Glomerular visceral epithelial cell (primary cell): ENCODE measurements around the gene COG4.
"Not testable (repeated sequence)": the region's sequence is repeated elsewhere in the genome, so short reads cannot be mapped to it uniquely, and the experiment has no call there.

Source experiments
- DNase-seq: peaks from one replicate; pipeline ENCODE4 v3.0.0-alpha.2; 2016; ENCODE audit errors: extremely low spot score

COG4 gene

GRCh38 chr16:70457446-70458166 lies 65.7 kb downstream of the COG4 start:
- DNase-seq = no peak

- no peak for DNase-seq
Measured at GRCh38 chr16:70455910-70456309, 67.4 kb downstream of the COG4 start.

- DNase-seq = peak; percentile 67
Measured at GRCh38 chr16:70454222-70455034, 68.9 kb downstream of the COG4 start, which contains the start of gene FCSK. FCSK (plus strand) TSS chr16:70454595; CDS start chr16:70463191, 8,596 bp downstream.

- no peak for DNase-seq
Measured at GRCh38 chr16:70453892-70454221, 69.5 kb downstream of the COG4 start.

GRCh38 chr16:70453117-70453891 lies 70.0 kb downstream of the COG4 start:
- no peak for DNase-seq

GRCh38 chr16:70451004-70451340 lies 72.4 kb downstream of the COG4 start:
- not testable (repeated sequence) for DNase-seq

GRCh38 chr16:70450142-70451003 lies 73.0 kb downstream of the COG4 start:
- not testable (repeated sequence) for DNase-seq

- no peak for DNase-seq
Measured at GRCh38 chr16:70448075-70448474, 75.3 kb downstream of the COG4 start.

- DNase-seq = no peak
Measured at GRCh38 chr16:70444249-70445063, 78.9 kb downstream of the COG4 start.

- DNase-seq = no peak
Measured at GRCh38 chr16:70442344-70442743, 81.0 kb downstream of the COG4 start.

- no peak for DNase-seq
Measured at GRCh38 chr16:70441406-70441990, 81.9 kb downstream of the COG4 start.

- no peak for DNase-seq
Measured at GRCh38 chr16:70440009-70440692, 83.2 kb downstream of the COG4 start.

- DNase-seq = peak; percentile 93
Measured at GRCh38 chr16:70438969-70439862, 84.1 kb downstream of the COG4 start, which contains the start of gene ST3GAL2. ST3GAL2 (minus strand) TSS chr16:70439100; CDS start chr16:70398530, 40,570 bp downstream.

GRCh38 chr16:70438585-70438968 lies 84.8 kb downstream of the COG4 start:
- no peak for DNase-seq

GRCh38 chr16:70437582-70438557 lies 85.5 kb downstream of the COG4 start:
- DNase-seq = peak; percentile 38

GRCh38 chr16:70437017-70437581 lies 86.3 kb downstream of the COG4 start:
- DNase-seq = peak; percentile 54
